Neural cell (in vitro differentiated cells): Measurements from ENCODE around the gene KRT5. TPM values are rescaled to one million over a fixed set of nuclear protein-coding genes. Genes with fewer than 3 reads are reported as not detected.

Experiments
- H2AFZ ChIP-seq: fragments of 200-600, 300-800 bp; sonication (generic), shearing (Covaris generic); 2 replicates; pipeline ENCODE4 v1.6.0; 2014; ENCODE audit warnings: low read depth, mild to moderate bottlenecking, antibody characterized with exemption, low read length, moderate library complexity
- H3F3A ChIP-seq: fragments of 200-600 bp; shearing (Covaris generic); 2 replicates; pipeline ENCODE4 v1.6.1; 2016; ENCODE audit warnings: mild to moderate bottlenecking, moderate library complexity, mixed read lengths, antibody characterized with exemption, low read length; ENCODE audit not compliant: insufficient read depth, poor library complexity, severe bottlenecking
- H3K27ac ChIP-seq: fragments of 200-600, 300-800 bp; sonication (generic), shearing (Covaris generic); 2 replicates; pipeline ENCODE4 v1.5.1; 2014; ENCODE audit warnings: mild to moderate bottlenecking, low read length, moderate library complexity
- H3K27me3 ChIP-seq: fragments of 300-800, 200-600 bp; sonication (generic), shearing (Covaris generic); 2 replicates; pipeline ENCODE4 v1.6.0; 2014; ENCODE audit warnings: mild to moderate bottlenecking, low read depth, low read length, moderate library complexity; ENCODE audit not compliant: insufficient read depth
- H3K36me3 ChIP-seq: fragments of 300-800, 200-600 bp; sonication (generic), shearing (Covaris generic); 2 replicates; pipeline ENCODE4 v1.5.1; 2014; ENCODE audit warnings: mild to moderate bottlenecking, antibody characterized with exemption, low read length, moderate library complexity; ENCODE audit not compliant: insufficient read depth
- H3K4me2 ChIP-seq: fragments of 300-800, 200-600 bp; sonication (generic), shearing (Covaris generic); 2 replicates; pipeline ENCODE4 v1.6.0; 2014; ENCODE audit warnings: mild to moderate bottlenecking, low read length
- H3K4me3 ChIP-seq: fragments of 300-800, 200-600 bp; sonication (generic), shearing (Covaris generic); 2 replicates; pipeline ENCODE4 v1.5.1; 2014; ENCODE audit warnings: mild to moderate bottlenecking, low read length, moderate library complexity
- H3K79me2 ChIP-seq: fragments of 200-600 bp; shearing (Covaris generic); replicated peaks from 2 replicates; pipeline ENCODE4 v1.6.0; 2014; ENCODE audit warnings: mild to moderate bottlenecking, low read length, moderate library complexity; ENCODE audit not compliant: insufficient read depth
- H3K9ac ChIP-seq: fragments of 300-800, 200-600 bp; sonication (generic), shearing (Covaris generic); 2 replicates; pipeline ENCODE4 v1.6.1; 2016; ENCODE audit warnings: mild to moderate bottlenecking, low read length, mixed read lengths
- H3K9me2 ChIP-seq: fragments of 200-600 bp; shearing (Covaris generic); 2 replicates; pipeline ENCODE4 v1.6.1; 2016; ENCODE audit warnings: mild to moderate bottlenecking, low read length, mixed read lengths; ENCODE audit not compliant: insufficient read depth
- H3K9me3 ChIP-seq: fragments of 200-600, 300-800 bp; sonication (generic), shearing (Covaris generic); 2 replicates; pipeline ENCODE4 v1.6.1; 2016; ENCODE audit warnings: mild to moderate bottlenecking, mixed run types, low read length, moderate library complexity, mixed read lengths
- H4K20me1 ChIP-seq: fragments of 200-600 bp; shearing (Covaris generic); 2 replicates; pipeline ENCODE4 v1.6.1; 2016; ENCODE audit warnings: mild to moderate bottlenecking, mixed run types; ENCODE audit not compliant: insufficient read depth
- CTCF ChIP-seq: fragments of 450-650 bp; IDR thresholded peaks from 2 replicates; pipeline ENCODE4 v1.5.1; 2014; ENCODE audit warnings: antibody characterized with exemption, mild to moderate bottlenecking, moderate library complexity; ENCODE audit not compliant: poor library complexity, severe bottlenecking
- EP300 ChIP-seq: fragments of 450-650 bp; conservative IDR thresholded peaks from 2 replicates; pipeline ENCODE4 v1.6.1; 2014; ENCODE audit warnings: antibody characterized with exemption, mild to moderate bottlenecking, moderate library complexity; ENCODE audit not compliant: poor library complexity, severe bottlenecking
- EZH2 ChIP-seq: fragments of 200-600, 300-800 bp; shearing (Covaris generic), sonication (generic); IDR thresholded peaks from 2 replicates; pipeline ENCODE4 v1.6.1; 2014; ENCODE audit warnings: antibody characterized with exemption, low read length, borderline replicate concordance, mild to moderate bottlenecking; ENCODE audit not compliant: insufficient read depth, poor library complexity, severe bottlenecking
- MXI1 ChIP-seq: fragments of 450-650 bp; conservative IDR thresholded peaks from 2 replicates; pipeline ENCODE4 v1.6.1; 2014; ENCODE audit warnings: antibody characterized with exemption, mild to moderate bottlenecking; ENCODE audit not compliant: poor library complexity, severe bottlenecking
- POLR2AphosphoS5 ChIP-seq: IDR thresholded peaks from 2 replicates; pipeline ENCODE4 v1.6.1; 2012
- RAD21 ChIP-seq: fragments of 450-650 bp; conservative IDR thresholded peaks from 2 replicates; pipeline ENCODE4 v1.6.1; 2014; ENCODE audit warnings: antibody characterized with exemption, mild to moderate bottlenecking, moderate library complexity
- REST ChIP-seq: IDR thresholded peaks from 2 replicates; pipeline ENCODE4 v1.6.1; 2012; ENCODE audit warnings: borderline replicate concordance
- SMC3 ChIP-seq: fragments of 450-650 bp; conservative IDR thresholded peaks from 2 replicates; pipeline ENCODE4 v1.6.1; 2014; ENCODE audit warnings: antibody characterized with exemption, mild to moderate bottlenecking, moderate library complexity; ENCODE audit not compliant: poor library complexity
- TAF1 ChIP-seq: IDR thresholded peaks from 2 replicates; pipeline ENCODE4 v1.6.1; 2012; ENCODE audit warnings: low read depth
- polyA plus RNA-seq: library from polyadenylated mRNA; depleted of rRNA; stranded (reverse); fragments of >200 nt; gene quantifications from 2 replicates; pipeline ENCODE4 v1.2.3, GENCODE V29; 2014

The KRT5 gene
- polyA plus RNA-seq, 1 donor from 2014 or later: not detected

DNA sequence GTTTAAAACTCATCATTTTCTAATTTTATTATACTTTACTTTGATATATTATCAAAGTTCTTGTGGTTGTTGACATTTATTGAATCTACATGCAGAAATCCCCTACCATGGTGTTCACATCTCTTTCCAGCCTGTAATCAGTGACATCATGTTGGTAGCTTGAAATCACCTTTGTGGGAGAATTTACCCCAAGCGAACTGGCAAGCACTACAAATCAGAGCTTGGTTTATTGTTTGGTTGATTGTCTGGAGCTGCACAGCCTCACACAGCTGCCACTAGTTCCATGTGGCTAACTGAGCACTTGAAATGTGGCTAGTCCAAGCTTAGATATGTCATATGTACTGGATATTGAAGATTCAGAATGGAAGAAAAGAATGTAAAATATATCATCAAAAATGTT lies 15.4 kb upstream of the KRT5 start:
- Histone ChIP-seq H3K9me2 (no peaks in the 10 kb centered on the region), H3K4me3 (no peak overlapping the region), H3K79me2 (no peaks in the 10 kb centered on the region), H3K9ac (no peak overlapping the region), H3K4me2 (no peak overlapping the region), H2AFZ (no peak overlapping the region), H3K36me3 (no peaks in the 10 kb centered on the region), H3K27ac (no peak overlapping the region), H3K27me3 (no peaks in the 10 kb centered on the region), H3K9me3 (no peaks in the 10 kb centered on the region), H4K20me1 (no peaks in the 10 kb centered on the region), H3F3A (no peaks in the 10 kb centered on the region)
- TF ChIP-seq POLR2AphosphoS5: no peak
- TF ChIP-seq EZH2: no peak
- TF ChIP-seq RAD21: no peak
- TF ChIP-seq MXI1: no peak
- no peak for TF ChIP-seq REST
- TF ChIP-seq SMC3: no peak

GRCh38 chr12:52534482-52534881 lies 14.3 kb upstream of the KRT5 start:
- H3K79me2 ChIP-seq: no peaks in the 10 kb centered on the region
- H3K27me3 ChIP-seq: no peaks in the 10 kb centered on the region
- H3K27ac ChIP-seq: no peak overlapping the region
- no peaks in the 10 kb centered on the region for H3K36me3 ChIP-seq
- H3K4me2 ChIP-seq: no peak overlapping the region
- H3F3A ChIP-seq: no peaks in the 10 kb centered on the region
- H3K9me2 ChIP-seq: no peaks in the 10 kb centered on the region
- no peaks in the 10 kb centered on the region for H4K20me1 ChIP-seq
- TF ChIP-seq RAD21: no peak
- TF ChIP-seq MXI1: no peak
- TF ChIP-seq SMC3: no peak
- TF ChIP-seq CTCF: no peak
- TF ChIP-seq EZH2: no peak
- no peak for TF ChIP-seq TAF1
- TF ChIP-seq EP300: no peak
- TF ChIP-seq REST: no peak
- TF ChIP-seq POLR2AphosphoS5: no peak
- H3K9me3 ChIP-seq: no peaks in the 10 kb centered on the region
- H3K4me3 ChIP-seq: no peak overlapping the region
- H2AFZ ChIP-seq: no peak overlapping the region
- H3K9ac ChIP-seq: no peak overlapping the region
